Urothelium cell line (cell line): ENCODE measurements around the gene MTRR.

Experiments
- DNase-seq: peaks from one replicate; pipeline ENCODE4 v3.0.0; 2011; ENCODE audit warnings: low spot score, mixed read lengths
- FAIRE-seq: peaks from 2 replicates; lab custom pipeline; 2011; peaks lifted over from hg19 to GRCh38; lab: Jason Lieb, UNC

MTRR gene

DNA sequence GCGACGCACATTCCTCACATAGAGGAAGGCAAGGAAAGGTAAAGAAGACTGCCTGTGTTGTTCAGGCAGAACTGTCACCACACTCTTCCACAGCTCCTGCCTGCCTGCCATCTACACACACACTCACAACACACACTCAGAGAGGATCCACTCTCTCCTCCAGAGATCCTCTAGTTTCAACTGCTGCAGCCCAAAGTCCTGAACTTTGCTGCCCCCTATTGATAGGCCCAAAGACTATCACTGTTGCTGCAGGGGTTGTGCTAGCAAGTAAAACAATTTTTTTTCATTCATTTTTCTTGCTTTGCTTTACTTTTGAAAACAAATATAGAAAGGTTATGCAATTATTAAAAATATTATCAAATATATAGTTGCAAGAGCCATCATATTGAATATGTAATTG, 12.1 kb upstream of the MTRR start:
- DNase-seq (peak; percentile 57), FAIRE-seq (no peak)

DNA sequence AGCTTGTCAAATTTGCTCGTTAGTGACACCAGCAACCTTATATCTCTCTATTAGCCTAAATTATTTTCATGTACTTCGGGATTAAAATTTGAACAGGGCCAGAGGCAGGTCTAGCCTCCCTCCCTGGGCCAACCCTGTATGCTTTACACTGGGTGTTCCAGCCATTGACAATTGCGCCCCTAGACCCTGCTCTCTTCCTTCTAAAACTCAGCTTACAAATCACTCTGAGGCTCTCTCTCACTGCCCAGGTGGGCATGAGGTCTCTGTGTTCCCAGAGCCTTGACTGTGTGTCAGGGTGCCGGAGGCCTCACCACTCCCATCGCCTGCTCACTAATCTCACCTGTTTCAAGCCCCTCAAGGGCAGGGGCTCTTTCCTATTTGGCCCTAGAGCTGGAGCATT, 11.6 kb upstream of the MTRR start:
- DNase-seq (no peak), FAIRE-seq (no peak)

DNA sequence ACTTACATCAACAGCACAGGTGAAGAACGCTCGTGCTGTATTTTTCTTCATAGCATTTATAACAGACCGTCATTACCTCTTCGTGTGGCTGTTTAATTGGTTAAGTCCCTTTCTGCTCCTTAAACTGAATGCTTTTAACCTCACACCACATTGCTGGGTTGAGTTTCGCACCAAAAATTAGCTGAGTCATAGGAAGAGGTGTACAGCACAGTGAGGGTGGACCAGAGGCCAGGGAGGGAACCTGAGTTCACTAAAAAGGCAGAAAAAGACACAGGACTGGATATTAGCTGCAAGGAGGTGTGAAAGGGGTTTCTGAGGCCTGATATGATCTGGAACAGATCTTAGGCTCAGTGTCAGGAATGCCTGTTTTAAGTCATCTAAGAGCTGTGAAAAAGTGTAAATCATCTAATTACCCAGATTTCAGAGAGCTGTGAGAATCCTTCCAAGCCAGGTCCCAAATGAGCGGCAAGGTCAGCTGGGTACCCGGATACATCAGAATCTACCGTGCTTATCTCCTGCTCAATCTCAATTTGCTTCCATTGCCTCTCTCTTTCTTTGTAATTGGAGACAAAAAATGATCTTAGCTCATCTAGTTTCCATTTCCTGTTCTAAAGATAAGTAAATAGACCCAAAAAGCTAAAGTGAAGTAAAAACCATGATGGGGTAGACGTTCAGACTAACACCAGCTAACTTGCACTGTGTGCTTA, 10.9 kb upstream of the MTRR start:
- FAIRE-seq (no peak), DNase-seq (no peak)

DNA sequence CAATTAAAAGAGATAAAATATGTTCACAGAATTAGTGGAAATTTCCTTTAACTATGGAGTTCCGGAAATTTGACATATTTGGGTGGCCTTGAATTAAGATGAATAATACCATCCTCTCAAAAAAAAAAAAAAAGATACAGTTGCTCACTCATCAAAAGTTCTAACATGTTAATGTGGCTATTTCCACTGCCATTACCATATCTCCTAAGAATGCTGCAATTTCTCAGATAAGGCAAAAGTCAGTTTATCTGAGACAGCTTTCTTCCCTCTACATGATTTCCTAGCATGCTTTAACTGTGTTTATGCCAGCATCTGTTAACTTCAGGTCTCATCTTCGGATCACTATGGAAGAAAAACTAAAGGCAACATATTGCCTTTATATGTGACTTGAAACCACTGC, 2.8 kb upstream of the MTRR start:
- no peak for FAIRE-seq
- DNase-seq, result no peak

DNA sequence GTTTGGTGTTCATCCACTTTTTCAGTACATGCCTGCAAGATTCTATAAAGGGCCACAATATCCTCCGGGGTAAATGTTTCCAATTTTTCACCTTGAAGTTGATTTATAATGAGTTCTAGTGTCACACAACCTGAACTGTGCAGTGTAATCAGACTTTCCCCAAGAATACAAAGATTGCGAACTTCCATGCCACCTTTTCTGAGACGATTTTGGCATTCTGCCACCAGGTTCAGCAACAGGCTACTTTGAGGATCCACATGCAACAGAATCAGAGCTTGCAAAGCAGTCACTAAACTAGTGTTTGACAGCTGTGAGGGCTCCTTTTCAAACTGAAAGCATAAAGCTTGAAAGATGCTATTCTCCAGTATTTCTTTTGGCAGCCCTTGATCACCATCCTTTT, 1.7 kb upstream of the MTRR start:
- FAIRE-seq (no peak), DNase-seq (no peak)

DNA sequence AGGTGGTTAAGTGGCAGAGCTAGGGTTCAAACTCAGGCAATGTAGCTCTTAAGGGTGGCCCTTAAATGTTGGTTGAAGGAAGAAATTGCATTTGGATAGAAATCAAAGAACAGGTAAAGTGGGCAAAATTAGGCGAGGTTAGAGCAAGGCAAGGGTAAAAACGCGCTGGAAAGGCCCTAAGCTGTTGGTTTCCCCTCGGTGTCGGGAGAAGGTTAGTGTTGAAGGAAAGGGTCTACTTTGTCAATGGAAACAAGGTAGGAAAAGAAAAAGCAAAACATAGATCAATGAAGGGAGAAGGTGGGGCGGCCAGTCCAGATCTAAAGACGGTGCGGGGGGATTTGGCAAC, 548 bp upstream of the MTRR start:
- FAIRE-seq (no peak), DNase-seq (peak; percentile 19)

DNA sequence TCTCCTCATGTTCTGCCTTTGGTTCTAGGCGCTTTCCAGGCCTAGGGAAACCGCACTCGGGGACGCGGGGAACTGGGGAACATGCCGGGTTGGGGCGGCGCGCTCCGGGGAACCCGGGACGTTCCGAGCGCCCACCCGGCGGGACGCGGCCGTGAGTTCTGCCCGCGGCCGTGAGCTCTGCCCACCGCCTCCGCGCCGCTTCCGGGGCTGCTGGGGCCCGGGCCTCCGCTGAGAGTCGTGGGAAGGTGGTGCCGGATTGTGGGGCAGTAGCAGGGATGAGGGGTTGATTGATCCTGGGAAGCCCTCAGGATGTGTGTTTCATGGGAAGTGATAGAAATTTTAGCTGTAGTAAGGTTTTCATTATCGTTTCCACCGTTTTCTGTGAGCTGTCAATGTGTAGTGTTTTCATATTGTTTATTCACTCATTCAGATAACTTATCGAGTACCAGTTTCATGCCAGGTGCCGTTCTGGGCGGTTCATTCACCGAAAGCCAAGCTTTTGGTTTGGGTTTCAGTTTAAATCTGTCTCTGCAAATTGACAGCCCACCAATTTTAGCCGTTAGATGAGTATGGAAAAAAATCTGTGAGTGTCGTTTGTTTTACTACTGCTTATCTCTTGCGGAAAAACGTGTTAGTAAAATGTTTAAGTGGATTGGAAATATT, 657 bp downstream of the MTRR start:
- peak; percentile 41 for DNase-seq
- no peak for FAIRE-seq

DNA sequence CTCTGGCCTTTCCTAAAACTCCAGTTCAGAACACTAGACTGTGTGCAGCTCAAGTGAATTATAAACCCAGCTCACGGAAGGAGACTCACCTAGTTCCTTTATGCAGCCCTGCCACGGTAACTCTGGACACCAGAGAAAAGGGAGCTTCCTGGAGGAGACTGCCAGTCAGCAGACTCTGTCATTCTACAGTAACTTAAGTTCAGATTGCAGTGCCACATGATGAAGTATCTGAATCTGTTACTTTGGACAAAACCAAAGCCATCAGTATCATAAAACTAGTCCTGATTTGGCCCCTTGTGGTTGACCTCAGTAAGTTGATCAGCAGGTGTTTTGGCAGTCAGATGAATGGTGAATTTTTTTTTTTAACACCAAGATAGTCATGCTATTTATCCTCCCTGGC, 2.7 kb downstream of the MTRR start:
- no peak for FAIRE-seq

DNA sequence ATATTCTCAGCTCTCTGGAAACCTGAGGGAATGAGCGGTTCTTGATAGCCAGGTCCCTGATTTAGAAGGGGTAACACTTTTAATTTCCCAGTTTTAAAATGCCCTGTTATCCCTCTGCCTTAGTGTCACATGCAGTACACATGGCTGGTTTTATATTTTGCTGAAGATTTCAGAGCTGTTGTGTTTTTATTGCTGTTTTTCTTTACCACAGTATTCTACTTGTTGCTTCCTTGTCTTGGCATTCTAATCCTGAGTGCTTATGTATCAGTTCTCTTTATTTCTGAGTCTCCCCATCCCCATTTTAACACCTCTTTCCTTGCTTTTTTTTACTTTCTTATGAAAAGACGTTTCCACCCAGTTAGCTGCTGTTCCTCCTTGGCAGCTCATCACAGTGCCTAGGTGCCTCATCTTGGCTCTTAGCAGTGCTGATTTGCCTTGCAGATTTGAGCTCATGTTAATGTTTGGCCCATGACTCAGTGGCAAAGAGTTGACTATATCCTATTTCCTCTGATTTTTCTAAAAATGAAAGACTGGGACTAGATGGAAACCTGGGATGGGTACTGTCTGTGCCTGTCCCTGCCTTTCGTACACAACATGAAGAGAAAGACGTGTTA, 3.7 kb downstream of the MTRR start:
- FAIRE-seq, result no peak
- no peak for DNase-seq

More for the DNA sequence above, 2.7 kb downstream of the MTRR start:
- DNase-seq, result no peak

DNA sequence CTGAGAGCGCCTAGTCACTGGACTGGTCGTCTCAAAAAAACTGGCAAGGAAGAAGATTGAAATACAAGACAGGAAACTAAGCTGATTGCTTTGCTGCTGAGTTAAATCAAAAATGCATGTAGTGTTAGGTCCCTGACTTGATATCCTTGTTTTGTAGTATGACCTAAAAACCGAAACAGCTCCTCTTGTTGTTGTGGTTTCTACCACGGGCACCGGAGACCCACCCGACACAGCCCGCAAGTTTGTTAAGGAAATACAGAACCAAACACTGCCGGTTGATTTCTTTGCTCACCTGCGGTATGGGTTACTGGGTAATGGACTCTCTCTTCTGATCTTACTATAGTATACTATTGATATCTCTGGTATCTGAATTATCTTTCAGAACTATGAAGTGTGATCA, 4.3 kb downstream of the MTRR start:
- no peak for FAIRE-seq
- DNase-seq, result no peak

DNA sequence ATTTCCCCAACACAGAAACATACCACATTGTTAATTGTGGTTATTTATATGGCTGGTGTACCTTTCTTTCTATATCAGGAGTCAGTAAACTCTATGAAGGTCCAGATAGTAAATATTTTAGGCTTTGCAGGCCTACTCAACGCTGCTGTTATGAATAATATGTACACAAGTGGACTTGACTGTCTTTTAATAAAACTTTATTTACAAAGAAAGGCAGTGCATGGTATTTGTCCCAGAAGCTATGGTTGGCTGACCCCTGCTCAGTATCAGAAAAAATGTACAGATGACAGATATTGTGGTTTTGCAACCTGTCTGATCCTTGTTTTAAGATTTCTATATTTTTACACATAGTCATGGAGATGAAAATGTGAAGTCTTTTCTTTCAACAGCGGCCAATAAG, 5.7 kb downstream of the MTRR start:
- DNase-seq (no peak), FAIRE-seq (no peak)

DNA sequence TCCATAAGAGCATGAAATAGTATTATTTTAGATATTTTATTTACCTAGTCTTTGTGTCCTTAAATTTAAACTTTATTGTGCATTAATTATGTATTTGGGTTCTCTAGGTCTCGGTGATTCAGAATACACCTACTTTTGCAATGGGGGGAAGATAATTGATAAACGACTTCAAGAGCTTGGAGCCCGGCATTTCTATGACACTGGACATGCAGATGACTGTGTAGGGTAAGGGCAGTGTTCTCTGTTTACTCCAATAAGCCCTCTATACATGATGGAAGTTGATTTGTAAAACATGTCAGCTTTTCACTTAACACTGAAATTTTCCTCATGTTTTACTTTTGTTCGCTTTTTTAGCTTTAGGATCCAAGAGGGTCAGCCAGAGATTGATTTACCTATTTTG, 6.2 kb downstream of the MTRR start:
- DNase-seq (no peak), FAIRE-seq (no peak)

DNA sequence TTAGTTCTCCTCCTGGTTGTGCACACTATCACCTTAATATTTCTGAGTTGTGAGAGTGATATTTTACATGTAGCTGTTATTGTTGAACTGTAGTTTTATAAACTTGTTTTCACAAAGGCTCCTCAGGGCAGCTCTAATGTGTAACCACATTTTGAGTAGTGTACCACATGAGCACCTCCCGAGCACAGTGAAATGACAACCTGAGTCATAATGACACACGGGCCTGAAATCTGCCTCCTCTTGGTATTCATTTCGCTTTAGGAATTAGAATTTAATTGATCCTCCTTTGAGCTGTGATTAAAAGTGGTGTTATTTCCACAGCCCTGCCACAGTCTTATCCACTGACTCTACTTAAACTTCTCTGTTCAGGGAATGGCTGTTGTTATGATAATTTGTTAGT, 7.9 kb downstream of the MTRR start:
- DNase-seq, result no peak

DNA sequence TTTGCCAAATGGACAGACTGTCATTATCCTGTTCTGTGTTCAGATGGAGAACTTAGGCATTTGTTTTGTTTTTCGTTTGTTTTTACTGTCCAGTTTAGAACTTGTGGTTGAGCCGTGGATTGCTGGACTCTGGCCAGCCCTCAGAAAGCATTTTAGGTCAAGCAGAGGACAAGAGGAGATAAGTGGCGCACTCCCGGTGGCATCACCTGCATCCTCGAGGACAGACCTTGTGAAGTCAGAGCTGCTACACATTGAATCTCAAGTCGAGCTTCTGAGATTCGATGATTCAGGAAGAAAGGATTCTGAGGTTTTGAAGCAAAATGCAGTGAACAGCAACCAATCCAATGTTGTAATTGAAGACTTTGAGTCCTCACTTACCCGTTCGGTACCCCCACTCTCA, 8.9 kb downstream of the MTRR start:
- DNase-seq (no peak), FAIRE-seq (no peak)

More for the DNA sequence above, 7.9 kb downstream of the MTRR start:
- no peak for FAIRE-seq

DNA sequence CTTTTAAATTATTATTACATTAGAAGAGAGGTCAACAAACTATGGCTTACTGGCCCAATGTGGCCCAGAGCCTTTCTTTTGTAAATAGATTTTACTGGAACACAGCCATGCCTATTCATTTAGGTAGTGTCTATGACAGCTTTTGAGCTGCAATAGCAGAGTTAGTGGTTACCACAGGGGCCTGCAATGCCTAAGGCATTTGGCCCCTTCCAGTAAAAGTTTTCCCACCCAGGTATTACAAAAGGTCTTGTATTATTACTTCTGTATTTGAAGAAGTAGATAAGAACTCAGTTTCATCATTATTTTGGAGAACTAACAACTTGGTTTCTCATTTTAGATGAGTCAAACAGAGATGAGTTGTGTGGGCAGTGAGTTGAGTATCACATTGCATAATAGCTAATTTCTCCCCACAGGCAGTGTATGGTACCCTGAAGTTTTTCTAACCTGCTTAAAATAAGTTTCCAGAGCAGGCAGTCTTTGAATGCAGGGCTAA, 9.5 kb downstream of the MTRR start:
- DNase-seq (no peak), FAIRE-seq (no peak)

DNA sequence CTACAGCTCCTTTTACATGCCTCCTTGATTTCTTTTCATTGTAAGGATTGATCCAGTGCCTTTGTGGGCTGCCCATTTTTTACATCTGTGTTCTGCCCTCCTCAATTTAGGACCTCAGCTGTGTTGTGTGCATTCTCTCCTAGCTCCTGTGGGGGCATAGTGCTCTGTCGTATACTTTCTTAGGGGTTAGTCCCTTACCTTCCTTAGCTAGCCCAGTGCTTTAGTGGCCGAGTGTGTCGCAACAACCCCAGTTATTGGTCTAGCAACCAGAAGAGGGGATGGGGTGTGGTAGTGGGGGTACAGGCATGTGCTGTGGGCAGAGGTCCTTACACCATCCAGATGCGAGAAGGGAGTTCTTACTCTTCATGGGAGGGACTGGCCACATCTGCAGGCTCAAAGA, 12.1 kb downstream of the MTRR start:
- DNase-seq (no peak), FAIRE-seq (no peak)

DNA sequence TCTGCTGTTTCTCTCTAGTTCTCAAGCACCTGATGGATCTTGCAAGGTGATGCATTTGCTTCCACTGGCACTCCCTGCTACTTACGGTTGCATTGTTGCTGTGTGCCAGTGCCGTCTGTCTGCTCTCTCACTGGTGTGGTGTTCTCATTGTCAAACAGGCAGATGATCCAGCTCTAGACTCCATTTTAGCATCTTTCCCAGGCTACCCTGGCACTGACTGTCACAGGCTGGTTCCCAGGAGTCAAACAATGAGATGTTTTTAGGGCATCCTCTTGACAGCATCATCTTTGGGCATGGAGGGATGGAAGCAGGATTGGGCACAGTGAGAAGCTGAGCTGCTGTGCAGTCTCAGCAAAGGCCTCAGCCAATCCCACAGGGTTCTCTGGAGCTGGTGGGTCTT, 12.9 kb downstream of the MTRR start:
- FAIRE-seq, result no peak
- DNase-seq, result no peak

DNA sequence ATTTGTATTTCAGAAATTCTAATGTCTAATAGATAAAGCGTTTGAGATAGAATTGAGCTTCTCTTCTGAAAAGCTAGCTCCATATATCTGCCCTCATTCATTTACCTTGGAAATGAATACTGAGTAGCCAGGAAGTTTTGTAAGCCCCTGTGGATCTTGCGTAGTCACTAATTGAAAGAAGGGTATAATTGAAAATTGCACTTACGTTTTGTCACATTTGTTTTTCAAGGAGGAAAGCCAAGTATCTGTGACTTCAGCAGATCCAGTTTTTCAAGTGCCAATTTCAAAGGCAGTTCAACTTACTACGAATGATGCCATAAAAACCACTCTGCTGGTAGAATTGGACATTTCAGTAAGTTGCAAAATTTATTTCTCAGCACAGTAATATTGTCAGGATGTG, 14.0 kb downstream of the MTRR start:
- no peak for FAIRE-seq
- DNase-seq, result no peak

DNA sequence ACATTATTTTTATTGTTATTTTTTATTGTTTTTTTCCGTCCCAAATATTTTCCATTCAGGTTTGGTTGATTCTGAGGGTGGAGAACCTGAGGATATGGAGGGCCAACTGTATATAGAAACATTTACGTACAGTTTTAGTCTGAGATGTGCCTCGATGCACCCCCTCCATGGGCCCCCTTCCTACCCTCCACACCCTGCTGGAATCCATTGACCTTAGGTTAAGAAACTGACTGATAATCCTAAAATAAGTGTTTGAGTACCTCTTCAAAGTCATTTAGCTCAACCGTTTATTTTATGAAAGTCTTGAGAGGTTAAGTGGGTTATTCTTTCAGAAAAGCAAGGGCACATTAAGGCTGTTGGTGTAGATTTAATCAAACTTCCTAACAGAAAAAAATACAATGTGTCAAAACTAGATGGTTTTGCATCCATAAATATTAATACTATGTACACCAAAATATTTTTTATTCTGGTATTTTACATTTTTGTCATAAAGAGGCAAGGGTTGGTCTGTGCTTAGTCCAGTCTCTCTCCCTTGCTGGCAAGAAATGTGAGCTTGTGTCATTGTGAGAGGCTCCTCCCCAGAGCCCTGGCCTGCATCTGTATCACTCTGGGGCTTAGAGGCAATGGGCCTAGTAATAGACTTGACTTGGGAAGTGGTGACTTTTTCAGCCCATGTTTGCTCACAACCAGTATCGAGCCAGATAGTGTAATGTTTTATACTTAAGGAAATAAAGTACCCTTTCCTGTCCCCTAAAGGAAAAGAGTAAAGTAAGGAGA, 15.7 kb downstream of the MTRR start:
- FAIRE-seq, result no peak
- no peak for DNase-seq

DNA sequence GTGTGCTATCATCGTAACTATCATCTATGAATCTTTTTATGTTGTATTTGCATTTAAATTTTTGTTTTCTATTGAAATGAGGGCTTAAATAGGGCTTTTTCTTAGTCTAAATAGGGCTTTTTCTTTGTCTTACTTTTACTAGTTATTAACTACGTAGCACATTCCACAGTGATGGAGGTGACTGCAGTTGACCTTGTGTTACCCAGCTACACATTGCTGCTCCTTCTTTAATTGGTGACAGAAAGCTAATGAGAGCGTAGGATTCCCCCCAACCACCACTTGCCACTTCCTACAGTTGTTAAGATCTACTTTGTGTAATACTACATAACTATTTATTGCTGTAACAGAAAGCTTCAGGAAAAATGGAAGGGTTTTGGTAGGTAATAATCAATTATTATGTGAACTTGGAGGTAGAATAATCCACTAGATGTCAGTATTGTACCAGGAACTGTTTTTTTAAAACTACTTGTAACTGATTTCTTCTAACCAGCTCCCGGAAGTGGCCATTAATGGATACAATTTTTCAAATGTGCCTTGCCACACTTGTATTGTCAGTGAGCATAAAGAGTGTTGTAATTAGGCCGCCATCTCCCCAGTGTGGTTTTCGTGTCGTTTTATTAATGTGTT, 18.0 kb downstream of the MTRR start:
- FAIRE-seq, result no peak
- DNase-seq, result peak; percentile 23

DNA sequence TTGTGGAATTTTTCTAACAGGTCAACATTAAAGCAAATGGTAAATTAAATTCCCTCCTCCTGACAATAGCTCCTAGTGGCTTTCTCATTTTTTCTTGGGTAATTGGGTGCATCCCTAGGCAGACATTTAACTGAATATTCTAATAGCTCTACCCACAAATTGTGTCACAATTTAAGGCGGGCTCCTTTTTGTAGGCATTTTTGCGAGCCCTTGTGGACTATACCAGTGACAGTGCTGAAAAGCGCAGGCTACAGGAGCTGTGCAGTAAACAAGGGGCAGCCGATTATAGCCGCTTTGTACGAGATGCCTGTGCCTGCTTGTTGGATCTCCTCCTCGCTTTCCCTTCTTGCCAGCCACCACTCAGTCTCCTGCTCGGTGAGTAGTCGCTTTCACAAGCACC, 20.0 kb downstream of the MTRR start:
- FAIRE-seq, result no peak
- DNase-seq, result no peak
